OCI-LY3 (cell line): ENCODE results near the gene USP2.

Experiments
- CTCF ChIP-seq: fragments of 200-600, 300-600 bp; sonication (generic); IDR thresholded peaks from 2 replicates; pipeline ENCODE4 v1.5.1; 2014; ENCODE audit warnings: antibody characterized with exemption, low read length, low read depth
- EZH2phosphoT487 ChIP-seq: fragments of 200-600 bp; shearing (Covaris generic); IDR thresholded peaks from 2 replicates; pipeline ENCODE4 v1.6.1; 2018; ENCODE audit warnings: antibody characterized with exemption, mixed run types, low read depth

GRCh38 chr11:119352857-119353260, 28.6 kb downstream of the USP2 start:
- TF ChIP-seq CTCF, result no peak
- no peak for TF ChIP-seq EZH2phosphoT487
